HG02970 (cell line): ENCODE measurements around the gene ARHGAP31.
"Not testable (repeated sequence)": the region's sequence is repeated elsewhere in the genome, so short reads cannot be mapped to it uniquely, and the experiment has no call there.

Experiments
- ATAC-seq: cut with Tn5 transposase; IDR thresholded peaks from one replicate; pipeline ENCODE4 v1.9.1; 2021; ENCODE audit warnings: mild to moderate bottlenecking, moderate library complexity, moderate number of reproducible peaks; ENCODE audit not compliant: unreplicated experiment, low FRiP score

Gene ARHGAP31, protein sequence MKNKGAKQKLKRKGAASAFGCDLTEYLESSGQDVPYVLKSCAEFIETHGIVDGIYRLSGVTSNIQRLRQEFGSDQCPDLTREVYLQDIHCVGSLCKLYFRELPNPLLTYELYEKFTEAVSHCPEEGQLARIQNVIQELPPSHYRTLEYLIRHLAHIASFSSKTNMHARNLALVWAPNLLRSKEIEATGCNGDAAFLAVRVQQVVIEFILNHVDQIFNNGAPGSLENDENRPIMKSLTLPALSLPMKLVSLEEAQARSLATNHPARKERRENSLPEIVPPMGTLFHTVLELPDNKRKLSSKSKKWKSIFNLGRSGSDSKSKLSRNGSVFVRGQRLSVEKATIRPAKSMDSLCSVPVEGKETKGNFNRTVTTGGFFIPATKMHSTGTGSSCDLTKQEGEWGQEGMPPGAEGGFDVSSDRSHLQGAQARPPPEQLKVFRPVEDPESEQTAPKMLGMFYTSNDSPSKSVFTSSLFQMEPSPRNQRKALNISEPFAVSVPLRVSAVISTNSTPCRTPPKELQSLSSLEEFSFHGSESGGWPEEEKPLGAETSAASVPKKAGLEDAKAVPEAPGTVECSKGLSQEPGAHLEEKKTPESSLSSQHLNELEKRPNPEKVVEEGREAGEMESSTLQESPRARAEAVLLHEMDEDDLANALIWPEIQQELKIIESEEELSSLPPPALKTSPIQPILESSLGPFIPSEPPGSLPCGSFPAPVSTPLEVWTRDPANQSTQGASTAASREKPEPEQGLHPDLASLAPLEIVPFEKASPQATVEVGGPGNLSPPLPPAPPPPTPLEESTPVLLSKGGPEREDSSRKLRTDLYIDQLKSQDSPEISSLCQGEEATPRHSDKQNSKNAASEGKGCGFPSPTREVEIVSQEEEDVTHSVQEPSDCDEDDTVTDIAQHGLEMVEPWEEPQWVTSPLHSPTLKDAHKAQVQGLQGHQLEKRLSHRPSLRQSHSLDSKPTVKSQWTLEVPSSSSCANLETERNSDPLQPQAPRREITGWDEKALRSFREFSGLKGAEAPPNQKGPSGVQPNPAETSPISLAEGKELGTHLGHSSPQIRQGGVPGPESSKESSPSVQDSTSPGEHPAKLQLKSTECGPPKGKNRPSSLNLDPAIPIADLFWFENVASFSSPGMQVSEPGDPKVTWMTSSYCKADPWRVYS (N-terminal part only)

DNA sequence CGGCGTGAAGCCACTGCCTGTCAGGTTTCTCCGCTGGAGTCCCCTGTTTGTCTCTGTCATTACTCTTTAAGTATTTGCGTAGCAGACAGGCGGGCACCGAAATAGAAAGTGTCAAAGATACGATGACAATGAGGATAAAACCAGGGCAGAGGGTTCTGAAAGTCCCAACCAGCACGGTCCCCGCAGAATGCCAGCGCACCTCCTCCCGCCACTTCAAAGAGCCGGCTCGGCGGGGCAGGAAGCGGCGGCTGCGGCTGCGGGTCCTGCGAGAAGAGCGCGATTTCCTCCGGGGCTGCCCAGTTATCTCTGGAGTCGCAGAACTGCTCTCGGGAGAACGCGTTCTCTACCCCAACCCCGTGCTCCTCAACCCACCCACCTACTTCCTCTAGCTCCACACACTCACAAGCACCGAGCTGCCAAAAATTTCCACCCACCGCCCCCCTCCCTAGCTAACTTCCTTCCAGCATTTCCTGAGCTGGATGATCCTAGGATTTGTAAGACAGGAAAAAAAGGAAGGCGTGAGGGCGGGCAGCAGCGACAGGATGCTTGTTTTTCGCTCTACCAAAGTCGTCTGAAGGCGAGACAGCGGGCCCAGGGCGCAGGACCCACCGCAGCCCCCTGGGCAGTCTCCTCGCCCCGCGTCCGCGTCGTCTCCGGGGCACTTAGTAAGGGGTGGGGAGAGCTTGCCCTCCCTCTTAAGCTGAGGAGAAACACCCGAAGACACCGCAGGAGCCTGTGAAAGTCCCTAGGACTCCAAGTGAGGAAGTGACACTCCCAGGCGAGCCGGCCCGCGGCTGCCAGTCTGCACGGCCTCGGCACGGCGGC, at the start of gene ARHGAP31:
Gene ARHGAP31 (plus strand): TSS at position 513 of the 825 bp plus-strand sequence. CDS start 522 bp downstream, outside the sequence.
- ATAC-seq, result peak; percentile 60

DNA sequence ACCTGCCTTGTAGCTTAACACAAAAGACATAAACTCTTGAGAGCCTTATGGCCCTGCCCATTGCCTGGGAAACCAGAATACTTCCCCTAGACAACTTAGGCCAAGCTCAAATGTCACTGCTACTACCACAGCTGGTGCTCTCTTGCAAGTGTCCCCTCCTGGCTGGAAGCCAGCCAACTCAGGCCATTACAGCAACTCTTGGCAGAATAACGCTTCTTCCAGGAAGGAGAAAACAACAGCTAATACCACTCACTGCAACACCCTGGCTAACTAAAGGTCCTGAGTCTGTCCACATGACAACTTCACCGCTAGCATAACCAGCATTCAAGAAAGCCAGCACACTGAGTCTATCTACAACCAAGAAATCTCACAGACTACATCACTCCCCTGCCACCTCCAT, 48.4 kb upstream of the ARHGAP31 start:
- no peak for ATAC-seq

DNA sequence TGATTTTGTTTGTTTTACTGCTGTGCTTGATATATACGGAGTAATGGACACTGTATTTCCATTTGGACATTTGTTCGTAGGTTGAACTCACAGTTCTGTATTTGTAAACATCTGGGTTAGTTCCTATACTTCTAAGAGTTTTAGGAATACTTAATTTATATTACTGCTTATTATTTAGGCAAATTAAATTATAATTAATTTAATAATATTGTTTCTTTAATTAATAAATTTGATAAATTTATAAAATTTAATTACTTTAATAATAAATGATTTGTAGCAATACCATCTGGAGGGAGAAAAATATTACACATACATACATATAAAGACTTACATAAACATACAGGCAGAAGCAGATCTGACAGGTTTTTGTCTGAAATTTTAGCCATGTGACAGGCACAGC, 39.0 kb upstream of the ARHGAP31 start:
- ATAC-seq, result no peak

DNA sequence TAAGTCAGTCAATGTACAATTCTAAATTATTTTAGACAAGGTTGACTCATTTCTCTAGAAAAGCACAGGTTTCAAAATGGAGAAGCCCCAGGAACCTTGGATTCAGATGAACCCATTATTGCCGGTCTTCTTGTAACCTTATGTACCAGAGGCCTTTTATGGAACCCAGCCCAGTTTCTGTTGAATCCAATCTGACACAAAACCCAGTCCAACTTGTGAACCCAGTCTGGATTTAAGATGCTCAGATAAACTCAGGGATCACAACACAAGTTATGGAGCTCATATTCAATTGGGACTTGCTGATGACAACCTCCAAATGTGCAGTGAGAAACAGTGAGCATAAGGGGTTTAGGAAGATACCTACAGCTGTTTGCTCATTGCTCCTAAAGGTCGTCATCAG, 37.1 kb upstream of the ARHGAP31 start:
- no peak for ATAC-seq

DNA sequence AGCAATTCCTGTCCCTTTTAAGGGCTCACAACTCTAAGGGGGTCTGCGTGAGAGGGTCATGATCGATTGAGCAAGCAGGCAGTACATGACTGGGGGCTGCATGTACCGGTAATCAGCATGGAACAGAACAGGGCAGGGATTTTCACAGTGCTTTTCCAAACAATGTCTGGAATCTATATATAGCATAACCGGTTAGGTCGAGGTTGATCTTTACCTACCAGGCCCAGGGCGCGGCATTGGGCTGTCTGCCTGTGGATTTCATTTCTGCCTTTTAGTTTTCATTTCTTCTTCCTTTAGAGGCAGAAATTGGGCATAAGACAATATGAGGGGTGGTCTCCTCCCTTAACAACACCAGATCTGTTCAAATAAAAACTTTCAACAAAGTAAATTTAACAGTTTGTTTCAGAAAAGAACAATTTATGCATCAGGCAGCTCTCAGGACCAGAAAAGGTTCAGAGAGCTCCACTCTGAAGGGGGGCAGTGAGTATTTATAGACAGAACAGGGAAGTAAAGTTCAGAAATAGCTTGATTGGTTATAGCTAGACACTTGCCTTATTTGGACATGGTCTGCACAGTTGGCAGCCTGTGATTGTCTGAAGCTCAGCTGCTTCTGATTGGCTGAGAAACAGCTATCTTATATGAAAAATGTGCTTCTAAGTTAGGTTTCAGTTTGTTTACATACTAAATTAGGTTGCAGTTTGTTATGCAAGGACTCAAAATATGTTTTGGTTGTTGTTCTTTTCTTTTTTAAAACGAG, 36.4 kb upstream of the ARHGAP31 start:
- ATAC-seq, result no peak

DNA sequence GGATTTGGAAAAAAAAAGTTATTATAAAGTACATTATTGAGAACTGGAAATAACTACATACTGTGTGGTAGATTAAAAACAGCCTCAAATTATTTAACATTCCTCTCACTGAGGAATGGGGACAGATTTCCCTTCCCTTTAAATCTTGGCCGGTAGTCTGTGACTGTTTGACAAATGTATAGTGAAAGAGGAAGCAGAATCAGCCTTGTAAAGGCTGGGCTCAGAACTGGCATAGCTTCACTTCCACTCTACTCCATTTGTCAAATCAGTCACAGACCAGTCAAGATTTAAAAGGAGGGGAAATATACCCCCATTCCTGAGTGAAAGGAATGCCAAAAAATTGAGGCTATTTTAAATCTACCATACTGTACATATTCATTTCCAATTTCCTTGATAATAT, 35.3 kb upstream of the ARHGAP31 start:
- peak; percentile 66 for ATAC-seq

DNA sequence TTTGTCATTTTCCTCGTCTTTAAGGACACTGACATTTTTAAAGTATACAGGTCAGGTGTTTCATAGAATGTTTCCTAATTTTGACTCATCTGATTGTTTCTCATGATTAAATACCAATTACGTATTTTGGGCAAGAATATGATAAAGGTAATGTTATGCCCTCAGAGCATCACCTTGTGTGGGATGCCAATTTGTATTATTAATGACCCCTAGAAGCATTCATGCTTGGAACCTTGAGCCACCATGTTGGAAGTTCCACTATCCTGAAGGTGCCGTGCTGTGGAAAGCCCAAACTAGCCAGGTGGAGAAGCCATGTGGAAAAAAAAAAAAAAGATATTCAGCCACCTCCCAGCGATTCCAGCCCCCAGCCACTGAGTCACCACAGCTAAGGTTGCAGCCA, 34.4 kb upstream of the ARHGAP31 start:
- no peak for ATAC-seq

DNA sequence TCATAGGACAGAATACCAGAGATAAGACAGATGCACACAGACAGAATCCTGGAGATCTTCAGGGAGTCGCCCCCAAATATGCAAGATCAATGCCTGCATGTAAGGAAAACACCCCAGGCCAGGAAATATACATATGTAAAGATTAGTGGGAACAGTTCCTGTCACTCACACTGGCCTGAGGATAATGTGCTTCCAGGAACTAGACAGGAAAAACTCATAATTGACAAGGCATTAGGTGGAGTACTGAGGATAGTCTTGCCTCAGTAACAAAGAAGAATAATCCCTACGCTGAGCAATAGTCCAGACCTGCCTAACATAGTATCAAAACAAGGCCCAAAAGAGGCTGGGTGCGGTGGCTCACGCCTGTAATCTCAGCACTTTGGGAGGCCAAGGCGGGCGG, 33.1 kb upstream of the ARHGAP31 start:
- ATAC-seq, result no peak

DNA sequence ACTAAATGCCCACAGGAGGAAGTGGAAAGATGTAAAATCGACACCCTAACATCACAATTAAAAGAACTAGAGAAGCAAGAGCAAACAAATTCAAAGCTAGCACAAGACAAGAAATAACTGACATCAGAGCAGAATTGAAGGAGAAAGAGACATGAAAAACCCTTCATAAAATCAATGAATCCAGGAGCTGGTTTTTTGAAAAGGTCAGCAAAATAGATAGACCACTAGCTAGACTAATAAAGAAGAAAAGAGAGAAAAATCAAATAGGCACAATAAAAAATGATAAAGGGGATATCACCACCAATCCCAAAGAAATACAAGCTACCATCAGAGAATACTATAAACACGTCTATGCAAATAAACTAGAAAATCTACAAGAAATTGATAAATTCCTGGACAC, 24.0 kb upstream of the ARHGAP31 start:
- ATAC-seq, result not testable (repeated sequence)

DNA sequence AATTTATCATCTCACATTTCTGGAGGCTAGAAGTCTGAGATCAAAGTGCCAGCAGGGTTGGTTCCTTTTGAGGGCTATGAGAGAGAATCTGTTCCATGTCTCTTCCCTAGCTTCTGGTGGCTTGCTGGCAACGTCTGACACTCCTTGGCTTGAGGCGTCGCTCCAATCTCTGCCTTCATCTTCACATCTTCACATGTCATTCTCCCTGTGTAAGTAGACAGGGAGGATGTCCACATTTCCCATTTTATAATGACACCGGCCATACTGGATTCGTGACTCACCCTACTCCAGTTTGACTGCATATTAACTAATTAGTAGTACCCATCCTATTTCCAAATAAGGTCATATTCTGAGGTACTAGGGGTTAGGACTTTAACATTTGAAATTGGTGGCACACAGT, 17.5 kb upstream of the ARHGAP31 start:
- no peak for ATAC-seq

DNA sequence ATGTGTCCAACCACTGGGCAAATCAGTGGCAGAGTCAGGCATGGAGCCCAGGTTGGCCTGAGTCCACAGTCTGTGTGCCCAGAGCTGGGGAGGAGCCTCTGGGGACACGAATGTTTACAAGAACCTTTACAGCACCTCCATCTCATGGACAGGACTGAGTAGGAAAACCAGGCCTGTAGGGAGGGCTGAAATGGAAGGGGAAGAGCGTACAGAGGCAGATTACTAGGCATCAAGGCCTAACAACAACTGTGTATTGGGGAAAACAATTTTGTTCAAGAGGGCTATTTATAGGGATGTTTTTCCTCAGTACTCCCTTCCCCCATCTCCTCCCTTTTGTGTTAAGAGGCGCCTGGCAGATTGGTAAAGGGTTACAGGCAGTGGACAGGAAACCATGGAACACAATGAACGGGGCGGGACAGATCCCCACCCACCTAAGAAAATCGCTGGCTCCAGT, 15.1 kb upstream of the ARHGAP31 start:
- ATAC-seq, result no peak

DNA sequence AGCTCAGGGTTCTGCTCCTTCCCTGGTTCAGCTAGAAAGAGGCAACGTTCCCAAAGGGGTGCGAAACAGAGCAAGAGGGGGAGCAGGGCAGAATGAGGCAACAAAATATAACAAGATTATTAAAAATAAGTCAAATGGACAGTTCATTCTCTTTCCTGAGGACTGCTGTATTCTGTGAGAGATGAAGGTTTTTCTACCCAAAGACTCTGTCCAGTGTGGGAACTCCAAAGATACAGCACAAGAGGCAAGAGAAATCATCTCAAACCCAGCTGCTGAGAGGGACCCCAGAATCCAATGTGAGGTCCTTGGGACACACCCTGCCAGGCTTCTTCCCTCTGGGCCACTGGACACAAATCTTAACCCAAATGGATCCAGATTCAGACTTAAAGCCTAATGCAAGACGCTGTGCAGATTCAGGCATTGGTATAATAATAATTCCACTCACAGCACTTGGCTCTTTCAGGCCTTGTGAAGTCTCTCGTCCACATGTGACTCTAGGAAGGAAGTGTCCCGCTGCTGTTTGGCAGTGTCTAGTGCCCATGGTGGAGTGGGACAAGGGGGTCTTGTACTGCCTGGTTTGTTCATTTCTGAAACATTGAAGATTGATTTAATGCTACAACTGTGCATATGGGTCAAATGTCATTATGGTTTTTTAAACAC, 14.5 kb upstream of the ARHGAP31 start:
- no peak for ATAC-seq

DNA sequence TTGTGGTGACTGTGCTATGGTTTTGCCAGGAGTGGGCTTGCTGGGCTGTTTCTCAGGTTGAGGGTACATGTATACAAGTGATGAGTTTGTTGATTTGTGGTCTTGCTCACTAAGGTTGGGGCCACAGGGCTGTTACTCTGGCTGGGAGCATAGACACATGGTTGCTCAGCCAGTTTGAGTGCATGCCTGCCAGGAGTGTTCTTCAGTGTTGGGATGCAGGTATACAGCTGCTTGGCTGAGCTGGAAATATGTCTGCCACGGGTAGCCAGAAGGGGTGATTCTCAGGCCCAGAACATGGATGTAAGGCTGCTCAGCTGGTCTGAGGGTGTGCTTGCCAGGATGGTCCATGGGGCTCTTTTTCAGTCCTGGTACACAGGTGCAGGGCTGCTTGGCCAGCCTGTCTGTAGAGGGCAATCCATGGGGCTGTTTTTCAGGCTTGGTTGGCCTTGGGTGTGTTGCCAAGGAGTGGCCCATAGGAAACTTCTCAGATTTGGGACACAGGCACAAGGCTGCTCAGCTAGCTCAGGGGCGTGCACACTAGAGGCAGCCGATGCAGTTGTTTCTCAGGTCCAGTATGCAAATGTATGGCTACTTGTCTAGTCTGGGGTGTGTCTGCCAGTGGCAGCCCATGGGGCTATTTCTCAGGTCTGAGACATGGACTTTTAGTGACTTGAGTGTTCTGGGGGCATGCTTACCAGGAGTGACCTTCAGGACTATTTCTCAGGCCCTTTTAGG, 5.3 kb upstream of the ARHGAP31 start:
- ATAC-seq, result no peak

DNA sequence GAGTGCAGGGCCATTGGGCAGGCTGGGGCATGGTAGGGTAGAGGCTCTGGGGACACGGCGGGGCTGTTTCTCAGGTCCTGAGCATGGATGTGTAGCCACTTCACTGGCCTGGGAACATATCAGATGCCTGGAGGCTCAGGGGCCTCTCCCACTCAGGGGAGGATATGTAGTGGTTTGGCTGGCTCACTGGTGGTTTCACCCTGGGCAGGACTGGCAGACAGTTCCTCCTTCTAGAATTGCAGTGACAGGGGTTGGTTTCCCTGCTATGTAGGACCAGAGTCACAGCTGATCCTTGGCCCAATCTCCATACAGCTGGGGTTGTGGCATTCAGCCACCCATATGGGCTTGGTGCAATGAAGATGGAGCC, 4.8 kb upstream of the ARHGAP31 start:
- ATAC-seq, result no peak

DNA sequence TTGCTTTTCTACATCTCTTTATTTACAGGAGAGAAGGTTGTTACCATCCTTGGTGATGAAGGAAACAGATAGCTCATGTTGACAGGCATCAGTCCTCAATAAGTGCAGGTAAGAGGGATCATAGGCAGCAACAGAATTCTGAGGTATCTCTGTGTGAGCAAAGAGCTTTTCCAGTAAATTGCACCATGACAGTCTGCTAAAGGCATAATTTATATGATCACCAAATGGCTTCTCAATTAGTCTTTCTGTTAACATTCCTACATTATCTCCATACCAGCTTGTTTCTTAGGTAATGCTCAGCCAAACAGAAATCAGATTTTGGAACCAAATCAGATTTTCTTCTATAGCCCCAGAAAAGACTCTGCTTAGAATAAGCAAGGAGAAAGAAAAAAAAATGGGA, 3.6 kb upstream of the ARHGAP31 start:
- ATAC-seq, result no peak

DNA sequence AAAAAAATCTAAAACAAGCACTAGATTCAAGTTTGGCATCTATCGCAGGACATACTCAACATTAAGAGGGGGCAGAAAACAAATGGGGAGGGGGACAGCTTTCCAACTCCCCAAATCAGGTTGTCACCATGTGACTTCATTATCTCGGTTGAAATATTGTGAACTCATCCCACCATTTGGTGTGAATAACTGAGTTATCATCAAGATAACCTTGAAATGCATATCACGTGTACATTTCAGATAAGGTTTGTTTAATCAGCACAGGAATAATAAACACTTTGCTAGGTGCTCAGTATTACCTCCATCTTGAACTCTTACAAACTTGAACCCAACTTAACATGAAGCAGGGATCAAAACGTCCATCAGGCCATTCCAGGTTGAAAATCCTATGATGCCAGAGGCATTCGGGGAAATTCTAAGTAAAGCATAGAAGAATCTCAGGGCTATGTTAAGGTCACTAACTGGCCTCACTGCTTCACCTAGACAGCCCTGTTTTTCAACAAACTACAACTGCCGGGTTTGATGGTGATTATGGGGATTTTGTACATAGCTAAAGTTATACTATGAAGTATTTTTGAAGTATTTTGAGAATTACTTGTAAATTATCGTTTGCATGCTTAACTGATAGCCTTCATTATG, 3.0 kb upstream of the ARHGAP31 start:
- ATAC-seq, result no peak

DNA sequence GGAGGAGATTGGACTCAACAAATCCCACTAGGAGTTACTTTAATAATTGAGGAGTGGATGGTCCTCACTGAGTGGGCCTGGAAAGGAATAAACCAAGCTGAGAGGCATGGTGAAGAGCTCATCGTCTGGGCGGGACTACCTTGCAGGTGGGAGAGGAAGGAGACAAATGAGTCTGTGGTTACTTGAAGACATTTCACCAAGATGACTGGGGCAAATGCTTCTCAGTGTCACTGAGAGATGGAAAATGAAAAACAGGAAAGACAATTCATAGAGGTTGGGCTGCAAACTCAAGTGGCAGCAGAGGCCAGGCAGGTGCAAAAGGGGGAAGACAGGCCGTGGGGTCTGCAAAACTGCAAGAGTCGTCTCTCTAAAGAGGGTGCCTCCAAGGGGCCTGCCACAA, 1.5 kb upstream of the ARHGAP31 start:
- ATAC-seq, result no peak
